Mucosa of descending colon (tissue), 3 donors: ENCODE measurements around the gene TNRC6B. TPM values are rescaled to one million over a fixed set of nuclear protein-coding genes. Genes with fewer than 3 reads are reported as not detected.

Experiments used
- ATAC-seq: fragments of 200-7000 bp; cut with Tn5 transposase; one replicate; pipeline ENCODE4 v1.9.1; 2020; ENCODE audit warnings: mild to moderate bottlenecking, moderate library complexity
- DNase-seq, 3 donors: peaks; one replicate each; pipeline ENCODE4 v3.0.0-alpha.2; 2020
- H3K36me3 ChIP-seq: fragments of 200-600 bp; one replicate; pipeline ENCODE4 v1.8.0; 2021; ENCODE audit warnings: low read depth, mild to moderate bottlenecking
- H3K4me1 ChIP-seq: fragments of 200-600 bp; one replicate; pipeline ENCODE4 v1.8.0; 2021; ENCODE audit warnings: low read depth, mild to moderate bottlenecking
- H3K4me3 ChIP-seq: fragments of 200-600 bp; one replicate; pipeline ENCODE4 v1.8.0; 2021; ENCODE audit warnings: mild to moderate bottlenecking
- H3K9me3 ChIP-seq: fragments of 200-600 bp; one replicate; pipeline ENCODE4 v1.8.0; 2021; ENCODE audit warnings: mild to moderate bottlenecking
- CTCF ChIP-seq: fragments of 200-600 bp; IDR thresholded peaks from one replicate; pipeline ENCODE4 v1.8.0; 2022; ENCODE audit warnings: antibody characterized with exemption, mild to moderate bottlenecking
- intact Hi-C, 2 donors: fragments of 100-400 bp; cut with DNase I in 1 of 2; cut with micrococcal nuclease in 1 of 2; formaldehyde crosslinking; loops; one replicate each; pipeline versions ENCODE4 v1.11.0 to v1.11.1; 2022; cut with DNase I, micrococcal nuclease
- total RNA-seq, 3 donors: library from RNA; stranded (reverse); fragmentation: NEBNext Ultra II Directional in 2 of 3; extraction: Animal tissue kit (Norgen Biotek cat#: 25700) in 2 of 3; gene quantifications; one replicate each; pipeline versions ENCODE4 v1.2.1 to v1.2.4, GENCODE V29; 2021 to 2023
- donor health status: DM: no; HTN: no; CAD: no; lungs with moderate emphysema.
- donor health status: DM: no; HTN: no; CAD: no.
- donor health status: DM: no; HTN: yes; CAD: no.

TNRC6B gene
- total RNA-seq, 3 donors from 2014 or later, result 58.6 to 72.9 (median 58.9) TPM

DNA sequence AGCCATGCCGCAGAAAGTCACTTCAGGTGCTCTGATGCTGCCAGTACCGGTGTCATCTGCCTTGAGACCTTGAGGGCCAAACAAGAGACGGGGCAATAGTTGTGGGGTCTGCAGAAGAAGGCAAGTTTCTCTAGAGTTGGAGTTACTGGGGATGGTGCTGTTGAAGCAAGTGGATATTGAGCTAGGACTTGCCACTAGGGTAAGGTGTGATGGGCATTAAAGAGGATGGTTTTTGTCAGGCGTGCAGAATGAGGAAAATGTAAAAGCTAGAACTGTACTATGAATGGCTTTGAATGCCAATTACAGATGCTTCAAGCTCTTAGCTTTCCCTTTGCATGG, 61.6 kb downstream of the TNRC6B start:
- Histone ChIP-seq H3K9me3 (no peaks in the 10 kb centered on the region), H3K4me3 (no peak overlapping the region), H3K36me3 (no peaks in the 10 kb centered on the region), H3K4me1 (peaks cover 11% of the 10 kb centered on the region)
- intact Hi-C loops, result no loop called here
- no peak for TF ChIP-seq CTCF
- no peak for ATAC-seq
- DNase-seq, result no peak

GRCh38 chr22:40240160-40240559, 62.4 kb downstream of the TNRC6B start:
- DNase-seq (no peak), ATAC-seq (no peak)
- Histone ChIP-seq H3K4me3 (no peak overlapping the region), H3K9me3 (no peaks in the 10 kb centered on the region), H3K4me1 (peaks cover 11% of the 10 kb centered on the region), H3K36me3 (no peaks in the 10 kb centered on the region)
- intact Hi-C loops, result no loop called here
- no peak for TF ChIP-seq CTCF

DNA sequence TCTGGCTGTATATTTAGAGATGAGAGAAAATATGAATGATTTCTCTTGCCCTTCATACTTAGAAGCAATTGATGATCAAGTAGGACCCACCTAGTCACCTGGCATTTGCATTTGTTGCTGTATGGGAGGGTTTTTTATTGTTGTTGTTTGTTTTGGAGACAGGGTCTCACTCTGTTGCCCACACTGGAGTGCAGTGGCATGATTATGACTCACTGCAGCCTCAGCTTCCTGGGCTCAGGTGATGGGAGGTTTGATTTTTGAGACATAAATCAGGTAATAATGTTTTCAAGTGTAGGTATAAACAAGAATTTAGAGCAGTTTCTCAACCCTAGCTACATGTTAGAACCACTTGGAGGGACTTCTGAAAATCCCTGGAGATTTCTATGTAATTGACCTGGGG, 63.0 kb downstream of the TNRC6B start:
- no peaks in the 10 kb centered on the region for H3K36me3 ChIP-seq
- H3K9me3 ChIP-seq, result no peaks in the 10 kb centered on the region
- no peak for TF ChIP-seq CTCF
- H3K4me3 ChIP-seq, result no peak overlapping the region
- peaks cover 11% of the 10 kb centered on the region for H3K4me1 ChIP-seq
- ATAC-seq (no peak), DNase-seq (no peak)
- intact Hi-C loops, result no loop called here

DNA sequence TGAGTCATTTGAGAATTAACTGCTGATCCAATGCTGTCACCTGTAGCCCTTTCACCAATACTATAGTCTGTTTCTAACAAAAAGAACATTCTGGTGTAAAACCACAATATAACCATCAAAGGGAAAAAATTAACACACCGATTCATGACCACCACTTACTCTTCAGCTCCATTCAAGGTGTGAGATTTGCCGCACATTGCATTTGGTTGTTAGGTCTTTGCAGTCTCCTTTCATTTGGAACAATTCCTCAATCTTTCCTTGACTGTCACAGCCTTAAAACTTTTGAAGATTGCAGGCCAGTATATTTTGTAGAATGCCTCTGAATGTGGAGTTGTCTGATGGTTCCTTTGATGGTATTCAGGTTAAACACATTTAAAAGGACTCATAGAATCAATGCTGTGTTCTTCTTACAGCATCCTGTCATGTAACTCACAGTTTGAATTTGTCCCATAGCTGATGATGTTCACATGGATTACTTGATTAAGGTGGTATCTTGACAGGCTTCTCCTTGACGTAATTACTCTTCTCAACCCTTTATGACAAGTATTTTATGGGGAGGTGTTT, 63.6 kb downstream of the TNRC6B start:
- no peak for TF ChIP-seq CTCF
- intact Hi-C loops, result no loop called here
- DNase-seq (no peak), ATAC-seq (peak; percentile 39)
- H3K9me3 ChIP-seq, result no peaks in the 10 kb centered on the region
- H3K4me1 ChIP-seq, result peaks cover 11% of the 10 kb centered on the region
- no peaks in the 10 kb centered on the region for H3K36me3 ChIP-seq
- no peak overlapping the region for H3K4me3 ChIP-seq

- no peaks in the 10 kb centered on the region for H3K36me3 ChIP-seq
- no peaks in the 10 kb centered on the region for H3K9me3 ChIP-seq
- peaks cover 7% of the 10 kb centered on the region for H3K4me1 ChIP-seq
- TF ChIP-seq CTCF, result no peak
- ATAC-seq (peak; percentile 27), DNase-seq (no peak)
- H3K4me3 ChIP-seq, result no peak overlapping the region
- intact Hi-C loops, result no loop called here
Observed at GRCh38 chr22:40243891-40244290, 66.2 kb downstream of the TNRC6B start.

DNA sequence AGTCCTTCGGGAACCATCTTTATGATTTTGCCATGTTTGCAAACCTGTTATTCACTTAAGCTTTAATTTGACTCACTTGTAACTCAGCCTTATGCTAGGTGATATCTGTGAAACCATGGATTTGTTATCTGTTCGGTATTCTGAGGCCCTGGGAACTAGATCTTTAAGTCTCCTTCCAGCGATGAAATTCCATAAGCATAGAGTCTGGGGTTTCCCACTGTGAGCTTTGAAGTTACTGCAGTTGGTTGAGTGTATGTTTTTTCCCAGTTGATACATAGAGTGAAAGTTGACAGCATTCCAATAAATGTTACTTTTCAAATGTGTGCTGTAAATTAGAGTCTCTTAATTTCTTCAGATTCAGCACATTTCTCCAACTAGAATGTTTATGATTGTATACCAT, 66.9 kb downstream of the TNRC6B start:
- no peak for ATAC-seq
- H3K4me3 ChIP-seq, result no peak overlapping the region
- H3K4me1 ChIP-seq, result peaks cover 7% of the 10 kb centered on the region
- TF ChIP-seq CTCF, result no peak
- intact Hi-C loops, result no loop called here
- no peaks in the 10 kb centered on the region for H3K36me3 ChIP-seq
- H3K9me3 ChIP-seq, result no peaks in the 10 kb centered on the region
- no peak for DNase-seq
